Neural cell (in vitro differentiated cells): Measurements from ENCODE around the gene PARD3B. TPM values are rescaled to one million over a fixed set of nuclear protein-coding genes. Genes with fewer than 3 reads are reported as not detected.

ENCODE experiments used
- H2AFZ ChIP-seq: fragments of 200-600, 300-800 bp; sonication (generic), shearing (Covaris generic); 2 replicates; pipeline ENCODE4 v1.6.0; 2014; ENCODE audit warnings: low read depth, mild to moderate bottlenecking, antibody characterized with exemption, low read length, moderate library complexity
- H3F3A ChIP-seq: fragments of 200-600 bp; shearing (Covaris generic); 2 replicates; pipeline ENCODE4 v1.6.1; 2016; ENCODE audit warnings: mild to moderate bottlenecking, moderate library complexity, mixed read lengths, antibody characterized with exemption, low read length; ENCODE audit not compliant: insufficient read depth, poor library complexity, severe bottlenecking
- H3K27ac ChIP-seq: fragments of 200-600, 300-800 bp; sonication (generic), shearing (Covaris generic); 2 replicates; pipeline ENCODE4 v1.5.1; 2014; ENCODE audit warnings: mild to moderate bottlenecking, low read length, moderate library complexity
- H3K27me3 ChIP-seq: fragments of 300-800, 200-600 bp; sonication (generic), shearing (Covaris generic); 2 replicates; pipeline ENCODE4 v1.6.0; 2014; ENCODE audit warnings: mild to moderate bottlenecking, low read depth, low read length, moderate library complexity; ENCODE audit not compliant: insufficient read depth
- H3K36me3 ChIP-seq: fragments of 300-800, 200-600 bp; sonication (generic), shearing (Covaris generic); 2 replicates; pipeline ENCODE4 v1.5.1; 2014; ENCODE audit warnings: mild to moderate bottlenecking, antibody characterized with exemption, low read length, moderate library complexity; ENCODE audit not compliant: insufficient read depth
- H3K4me2 ChIP-seq: fragments of 300-800, 200-600 bp; sonication (generic), shearing (Covaris generic); 2 replicates; pipeline ENCODE4 v1.6.0; 2014; ENCODE audit warnings: mild to moderate bottlenecking, low read length
- H3K4me3 ChIP-seq: fragments of 300-800, 200-600 bp; sonication (generic), shearing (Covaris generic); 2 replicates; pipeline ENCODE4 v1.5.1; 2014; ENCODE audit warnings: mild to moderate bottlenecking, low read length, moderate library complexity
- H3K79me2 ChIP-seq: fragments of 200-600 bp; shearing (Covaris generic); replicated peaks from 2 replicates; pipeline ENCODE4 v1.6.0; 2014; ENCODE audit warnings: mild to moderate bottlenecking, low read length, moderate library complexity; ENCODE audit not compliant: insufficient read depth
- H3K9ac ChIP-seq: fragments of 300-800, 200-600 bp; sonication (generic), shearing (Covaris generic); 2 replicates; pipeline ENCODE4 v1.6.1; 2016; ENCODE audit warnings: mild to moderate bottlenecking, low read length, mixed read lengths
- H3K9me2 ChIP-seq: fragments of 200-600 bp; shearing (Covaris generic); 2 replicates; pipeline ENCODE4 v1.6.1; 2016; ENCODE audit warnings: mild to moderate bottlenecking, low read length, mixed read lengths; ENCODE audit not compliant: insufficient read depth
- H3K9me3 ChIP-seq: fragments of 200-600, 300-800 bp; sonication (generic), shearing (Covaris generic); 2 replicates; pipeline ENCODE4 v1.6.1; 2016; ENCODE audit warnings: mild to moderate bottlenecking, mixed run types, low read length, moderate library complexity, mixed read lengths
- H4K20me1 ChIP-seq: fragments of 200-600 bp; shearing (Covaris generic); 2 replicates; pipeline ENCODE4 v1.6.1; 2016; ENCODE audit warnings: mild to moderate bottlenecking, mixed run types; ENCODE audit not compliant: insufficient read depth
- EP300 ChIP-seq: fragments of 450-650 bp; conservative IDR thresholded peaks from 2 replicates; pipeline ENCODE4 v1.6.1; 2014; ENCODE audit warnings: antibody characterized with exemption, mild to moderate bottlenecking, moderate library complexity; ENCODE audit not compliant: poor library complexity, severe bottlenecking
- EZH2 ChIP-seq: fragments of 200-600, 300-800 bp; shearing (Covaris generic), sonication (generic); IDR thresholded peaks from 2 replicates; pipeline ENCODE4 v1.6.1; 2014; ENCODE audit warnings: antibody characterized with exemption, low read length, borderline replicate concordance, mild to moderate bottlenecking; ENCODE audit not compliant: insufficient read depth, poor library complexity, severe bottlenecking
- MXI1 ChIP-seq: fragments of 450-650 bp; conservative IDR thresholded peaks from 2 replicates; pipeline ENCODE4 v1.6.1; 2014; ENCODE audit warnings: antibody characterized with exemption, mild to moderate bottlenecking; ENCODE audit not compliant: poor library complexity, severe bottlenecking
- POLR2AphosphoS5 ChIP-seq: IDR thresholded peaks from 2 replicates; pipeline ENCODE4 v1.6.1; 2012
- RAD21 ChIP-seq: fragments of 450-650 bp; conservative IDR thresholded peaks from 2 replicates; pipeline ENCODE4 v1.6.1; 2014; ENCODE audit warnings: antibody characterized with exemption, mild to moderate bottlenecking, moderate library complexity
- SMC3 ChIP-seq: fragments of 450-650 bp; conservative IDR thresholded peaks from 2 replicates; pipeline ENCODE4 v1.6.1; 2014; ENCODE audit warnings: antibody characterized with exemption, mild to moderate bottlenecking, moderate library complexity; ENCODE audit not compliant: poor library complexity
- TAF1 ChIP-seq: IDR thresholded peaks from 2 replicates; pipeline ENCODE4 v1.6.1; 2012; ENCODE audit warnings: low read depth
- polyA plus RNA-seq: library from polyadenylated mRNA; depleted of rRNA; stranded (reverse); fragments of >200 nt; gene quantifications from 2 replicates; pipeline ENCODE4 v1.2.3, GENCODE V29; 2014
- TF ChIP-seq, protein P1 (sequence below): IDR thresholded peaks from 2 replicates; pipeline ENCODE4 v1.6.1; 2012; ENCODE audit warnings: borderline replicate concordance
- TF ChIP-seq, protein P2 (sequence below): fragments of 450-650 bp; IDR thresholded peaks from 2 replicates; pipeline ENCODE4 v1.5.1; 2014; ENCODE audit warnings: antibody characterized with exemption, mild to moderate bottlenecking, moderate library complexity; ENCODE audit not compliant: poor library complexity, severe bottlenecking

PARD3B gene
- polyA plus RNA-seq, 1 donor from 2014 or later = 0.54 TPM

DNA sequence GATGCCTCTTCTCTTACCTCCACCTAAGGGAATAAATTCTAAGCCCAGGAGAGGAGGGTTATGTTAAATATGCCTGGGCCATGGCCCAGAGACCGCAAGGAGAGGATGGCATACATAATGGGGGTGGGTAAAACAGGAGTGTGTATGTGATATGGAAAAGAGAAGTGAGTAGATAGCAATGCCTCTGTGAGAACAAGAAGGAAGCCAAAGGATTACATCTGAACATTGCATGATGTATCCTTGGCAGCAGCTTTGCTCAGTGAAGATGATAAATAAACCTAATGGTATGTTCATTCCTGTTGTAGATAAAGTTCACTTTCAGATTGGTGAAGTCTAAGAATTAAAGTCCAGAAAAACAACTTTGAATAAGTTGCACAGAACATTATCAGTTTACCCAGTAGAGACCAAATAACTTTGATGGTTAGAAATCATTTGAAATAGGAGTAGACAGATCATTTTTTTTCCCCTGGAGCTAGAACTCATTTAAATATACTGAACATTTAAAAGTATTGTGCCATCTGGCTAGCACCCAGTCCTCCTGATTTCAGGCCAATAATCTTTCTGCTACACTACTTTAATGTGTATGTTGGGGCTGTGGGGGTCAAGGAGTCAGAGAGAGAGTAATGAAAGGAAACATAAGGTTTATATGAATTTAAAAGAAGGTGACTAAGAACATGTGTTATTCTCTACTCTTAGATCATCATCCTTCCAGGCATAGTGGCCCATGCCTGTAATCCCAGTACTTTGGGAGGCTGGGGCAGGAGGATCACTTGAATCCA is 231.7 kb downstream of the PARD3B start:
- Histone ChIP-seq H3K79me2 (no peaks in the 10 kb centered on the region), H3K27ac (no peak overlapping the region), H4K20me1 (no peaks in the 10 kb centered on the region), H3K4me3 (no peak overlapping the region), H3K27me3 (no peaks in the 10 kb centered on the region), H3K4me2 (no peak overlapping the region), H3K9me3 (no peaks in the 10 kb centered on the region), H2AFZ (no peak overlapping the region), H3K9me2 (no peaks in the 10 kb centered on the region), H3K9ac (no peak overlapping the region), H3K36me3 (no peaks in the 10 kb centered on the region), H3F3A (no peaks in the 10 kb centered on the region)
- no peak for TF ChIP-seq TAF1

DNA sequence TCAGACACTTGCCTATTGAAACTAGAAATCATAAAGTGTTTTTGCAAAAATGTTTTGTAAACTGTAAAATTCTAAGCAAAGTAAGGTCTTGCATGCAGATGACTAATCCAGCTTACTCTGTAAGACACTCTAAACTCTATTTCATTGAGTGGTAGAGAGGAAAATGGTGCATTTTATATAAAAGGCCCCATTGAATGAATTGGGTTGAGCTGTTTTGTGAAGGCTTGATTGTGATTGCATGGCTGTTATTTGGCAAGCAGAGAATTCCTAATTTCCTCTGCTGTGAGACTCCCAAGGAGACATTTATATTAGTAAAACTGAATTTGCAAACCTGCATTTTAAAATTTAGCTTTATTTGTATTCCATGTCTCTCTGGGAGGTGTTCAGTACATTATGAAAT is 234.5 kb downstream of the PARD3B start:
- H3F3A ChIP-seq = no peaks in the 10 kb centered on the region
- H3K9me3 ChIP-seq = no peaks in the 10 kb centered on the region
- H3K79me2 ChIP-seq = no peaks in the 10 kb centered on the region
- TF ChIP-seq POLR2AphosphoS5 (no peak), TAF1 (no peak), SMC3 (no peak), EP300 (no peak), EZH2 (no peak), MXI1 (no peak)
- no peak overlapping the region for H3K4me2 ChIP-seq
- no peak overlapping the region for H3K9ac ChIP-seq
- no peak overlapping the region for H2AFZ ChIP-seq
- no peak overlapping the region for H3K4me3 ChIP-seq
- H3K27ac ChIP-seq = no peak overlapping the region
- no peaks in the 10 kb centered on the region for H3K27me3 ChIP-seq
- no peaks in the 10 kb centered on the region for H3K36me3 ChIP-seq
- H4K20me1 ChIP-seq = no peaks in the 10 kb centered on the region
- H3K9me2 ChIP-seq = no peaks in the 10 kb centered on the region

DNA sequence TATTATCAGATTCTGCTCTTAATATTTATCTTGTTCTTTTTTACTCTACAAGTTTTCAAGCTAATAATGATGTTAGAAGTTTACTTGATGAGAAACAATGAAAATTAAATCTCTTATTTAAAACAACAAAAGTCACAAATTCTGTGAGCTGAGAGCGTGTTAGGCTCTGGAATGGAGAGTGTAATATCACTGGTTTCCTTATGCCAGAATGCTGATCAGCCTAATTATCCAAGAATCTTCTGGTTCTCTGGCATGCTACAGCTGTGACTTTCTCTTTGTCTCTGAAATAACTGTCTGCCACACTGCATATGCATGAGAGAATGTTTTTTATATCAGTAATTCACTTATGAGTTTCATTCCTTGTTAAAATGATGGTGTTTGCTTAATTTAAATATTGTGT is 236.7 kb downstream of the PARD3B start:
- H3F3A ChIP-seq = no peaks in the 10 kb centered on the region
- no peak overlapping the region for H3K4me2 ChIP-seq
- H3K36me3 ChIP-seq = no peaks in the 10 kb centered on the region
- no peak overlapping the region for H3K27ac ChIP-seq
- H2AFZ ChIP-seq = no peak overlapping the region
- no peaks in the 10 kb centered on the region for H3K9me2 ChIP-seq
- H3K9me3 ChIP-seq = no peaks in the 10 kb centered on the region
- TF ChIP-seq TAF1 (no peak), EZH2 (no peak), SMC3 (no peak), EP300 (no peak), POLR2AphosphoS5 (no peak), RAD21 (no peak), MXI1 (no peak)
- TF ChIP-seq, protein P1, sequence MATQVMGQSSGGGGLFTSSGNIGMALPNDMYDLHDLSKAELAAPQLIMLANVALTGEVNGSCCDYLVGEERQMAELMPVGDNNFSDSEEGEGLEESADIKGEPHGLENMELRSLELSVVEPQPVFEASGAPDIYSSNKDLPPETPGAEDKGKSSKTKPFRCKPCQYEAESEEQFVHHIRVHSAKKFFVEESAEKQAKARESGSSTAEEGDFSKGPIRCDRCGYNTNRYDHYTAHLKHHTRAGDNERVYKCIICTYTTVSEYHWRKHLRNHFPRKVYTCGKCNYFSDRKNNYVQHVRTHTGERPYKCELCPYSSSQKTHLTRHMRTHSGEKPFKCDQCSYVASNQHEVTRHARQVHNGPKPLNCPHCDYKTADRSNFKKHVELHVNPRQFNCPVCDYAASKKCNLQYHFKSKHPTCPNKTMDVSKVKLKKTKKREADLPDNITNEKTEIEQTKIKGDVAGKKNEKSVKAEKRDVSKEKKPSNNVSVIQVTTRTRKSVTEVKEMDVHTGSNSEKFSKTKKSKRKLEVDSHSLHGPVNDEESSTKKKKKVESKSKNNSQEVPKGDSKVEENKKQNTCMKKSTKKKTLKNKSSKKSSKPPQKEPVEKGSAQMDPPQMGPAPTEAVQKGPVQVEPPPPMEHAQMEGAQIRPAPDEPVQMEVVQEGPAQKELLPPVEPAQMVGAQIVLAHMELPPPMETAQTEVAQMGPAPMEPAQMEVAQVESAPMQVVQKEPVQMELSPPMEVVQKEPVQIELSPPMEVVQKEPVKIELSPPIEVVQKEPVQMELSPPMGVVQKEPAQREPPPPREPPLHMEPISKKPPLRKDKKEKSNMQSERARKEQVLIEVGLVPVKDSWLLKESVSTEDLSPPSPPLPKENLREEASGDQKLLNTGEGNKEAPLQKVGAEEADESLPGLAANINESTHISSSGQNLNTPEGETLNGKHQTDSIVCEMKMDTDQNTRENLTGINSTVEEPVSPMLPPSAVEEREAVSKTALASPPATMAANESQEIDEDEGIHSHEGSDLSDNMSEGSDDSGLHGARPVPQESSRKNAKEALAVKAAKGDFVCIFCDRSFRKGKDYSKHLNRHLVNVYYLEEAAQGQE = no peak
- TF ChIP-seq, protein P2, sequence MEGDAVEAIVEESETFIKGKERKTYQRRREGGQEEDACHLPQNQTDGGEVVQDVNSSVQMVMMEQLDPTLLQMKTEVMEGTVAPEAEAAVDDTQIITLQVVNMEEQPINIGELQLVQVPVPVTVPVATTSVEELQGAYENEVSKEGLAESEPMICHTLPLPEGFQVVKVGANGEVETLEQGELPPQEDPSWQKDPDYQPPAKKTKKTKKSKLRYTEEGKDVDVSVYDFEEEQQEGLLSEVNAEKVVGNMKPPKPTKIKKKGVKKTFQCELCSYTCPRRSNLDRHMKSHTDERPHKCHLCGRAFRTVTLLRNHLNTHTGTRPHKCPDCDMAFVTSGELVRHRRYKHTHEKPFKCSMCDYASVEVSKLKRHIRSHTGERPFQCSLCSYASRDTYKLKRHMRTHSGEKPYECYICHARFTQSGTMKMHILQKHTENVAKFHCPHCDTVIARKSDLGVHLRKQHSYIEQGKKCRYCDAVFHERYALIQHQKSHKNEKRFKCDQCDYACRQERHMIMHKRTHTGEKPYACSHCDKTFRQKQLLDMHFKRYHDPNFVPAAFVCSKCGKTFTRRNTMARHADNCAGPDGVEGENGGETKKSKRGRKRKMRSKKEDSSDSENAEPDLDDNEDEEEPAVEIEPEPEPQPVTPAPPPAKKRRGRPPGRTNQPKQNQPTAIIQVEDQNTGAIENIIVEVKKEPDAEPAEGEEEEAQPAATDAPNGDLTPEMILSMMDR = no peak
- no peaks in the 10 kb centered on the region for H3K79me2 ChIP-seq
- H3K27me3 ChIP-seq = no peaks in the 10 kb centered on the region
- H4K20me1 ChIP-seq = no peaks in the 10 kb centered on the region
- H3K9ac ChIP-seq = no peak overlapping the region
- H3K4me3 ChIP-seq = no peak overlapping the region
